SK-N-SH (cell line): Measurements from ENCODE around the gene LPP. TPM values are rescaled to one million over a fixed set of nuclear protein-coding genes. Genes with fewer than 3 reads are reported as not detected.

Experiments
- CTCF ChIA-PET: fragments of 300-600, 350-600 bp; formaldehyde crosslinking; extraction: SDS; loops from one replicate; lab custom pipeline; 2021; lab: Yijun Ruan, JAX
- POLR2A ChIA-PET: fragments of 350-600 bp; sonication (Branson Sonifier 250); formaldehyde crosslinking; extraction: SDS; loops from one replicate; lab custom pipeline; 2020; ENCODE audit warnings: antibody characterized with exemption, inconsistent platforms; lab: Yijun Ruan, JAX
- DNase-seq: peaks from one replicate; pipeline ENCODE4 v3.0.0; 2012
- H2AFZ ChIP-seq: fragments of 200-600 bp; sonication (generic); 2 replicates; pipeline ENCODE4 v1.8.1; 2016; ENCODE audit warnings: antibody characterized with exemption, mild to moderate bottlenecking, low read depth
- H3F3A ChIP-seq: fragments of 200-600 bp; sonication (generic); replicated peaks from 2 replicates; pipeline ENCODE3; 2016; ENCODE audit warnings: antibody characterized with exemption, mild to moderate bottlenecking; ENCODE audit not compliant: insufficient read depth
- H3K27ac ChIP-seq, 2 experiments: fragments of 200-500 bp in 1 of 2; fragments of 200-600 bp in 1 of 2; sonication (Bioruptor generic) in 1 of 2; sonication (generic), shearing (Covaris generic) in 1 of 2; 2 replicates each; pipeline versions ENCODE4 v1.5.1 to v1.6.1; 2014 to 2016; ENCODE audit warnings: low read depth in 2 of 2, inconsistent platforms in 1 of 2, low read length in 1 of 2, mild to moderate bottlenecking in 1 of 2, mixed read lengths in 1 of 2
- H3K27me3 ChIP-seq: fragments of 200-600 bp; sonication (generic), shearing (Covaris generic); 2 replicates; pipeline ENCODE4 v1.6.1; 2016; ENCODE audit warnings: mixed run types; ENCODE audit not compliant: insufficient read depth
- H3K36me3 ChIP-seq, 2 experiments: fragments of 200-500 bp in 1 of 2; fragments of 200-600 bp in 1 of 2; sonication (Bioruptor generic) in 1 of 2; sonication (generic) in 1 of 2; replicated peaks in 1 of 2; 2 replicates each; pipeline versions ENCODE3 to v1.5.1; 2014 to 2016; ENCODE audit warnings: low read length in 1 of 2, mild to moderate bottlenecking in 1 of 2; ENCODE audit not compliant: insufficient read depth in 2 of 2, control insufficient read depth in 1 of 2
- H3K4me1 ChIP-seq, 2 experiments: fragments of 200-500 bp in 1 of 2; fragments of 200-600 bp in 1 of 2; sonication (Bioruptor generic) in 1 of 2; sonication (generic), shearing (Covaris generic) in 1 of 2; 2 replicates each; pipeline versions ENCODE4 v1.5.1 to v1.6.1; 2014 to 2016; ENCODE audit warnings: low read depth in 1 of 2, low read length in 1 of 2, mixed run types in 1 of 2; ENCODE audit not compliant: insufficient read depth in 2 of 2, control insufficient read depth in 1 of 2
- H3K4me2 ChIP-seq: fragments of 200-600 bp; sonication (generic), shearing (Covaris generic); 2 replicates; pipeline ENCODE4 v1.6.1; 2017; ENCODE audit warnings: mixed run types
- H3K4me3 ChIP-seq, 2 experiments: fragments of 200-500 bp in 1 of 2; fragments of 200-600 bp in 1 of 2; sonication (Bioruptor generic) in 1 of 2; sonication (generic), shearing (Covaris generic) in 1 of 2; 2 replicates each; pipeline versions ENCODE4 v1.5.1 to v1.8.1; 2014 to 2016; ENCODE audit warnings: low read depth in 2 of 2, inconsistent platforms in 1 of 2, low read length in 1 of 2, mild to moderate bottlenecking in 1 of 2, mixed read lengths in 1 of 2, moderate library complexity in 1 of 2
- H3K79me2 ChIP-seq: fragments of 200-600 bp; sonication (generic); 2 replicates; pipeline ENCODE4 v1.8.1; 2017; ENCODE audit warnings: mild to moderate bottlenecking; ENCODE audit not compliant: insufficient read depth
- H3K9ac ChIP-seq: fragments of 200-600 bp; sonication (generic); 2 replicates; pipeline ENCODE4 v1.6.1; 2017; ENCODE audit warnings: mixed run types
- H3K9me2 ChIP-seq: fragments of 200-600 bp; sonication (generic); 2 replicates; pipeline ENCODE4 v1.6.1; 2017; ENCODE audit warnings: mixed run types
- H3K9me3 ChIP-seq: fragments of 200-600 bp; sonication (generic); 2 replicates; pipeline ENCODE4 v1.6.1; 2017; ENCODE audit warnings: mixed run types, mild to moderate bottlenecking, moderate library complexity
- H4K20me1 ChIP-seq: fragments of 200-600 bp; sonication (generic); 2 replicates; pipeline ENCODE4 v1.6.1; 2017; ENCODE audit warnings: mild to moderate bottlenecking, mixed run types; ENCODE audit not compliant: insufficient read depth
- ELF1 ChIP-seq: IDR thresholded peaks from 2 replicates; pipeline ENCODE4 v1.4.0; 2012
- FOXM1 ChIP-seq: IDR thresholded peaks from 2 replicates; pipeline ENCODE4 v1.4.0; 2012; ENCODE audit warnings: low read depth, mild to moderate bottlenecking
- NFIC ChIP-seq: IDR thresholded peaks from 2 replicates; pipeline ENCODE4 v1.4.0; 2012; ENCODE audit warnings: borderline replicate concordance
- NRF1 ChIP-seq: IDR thresholded peaks from 2 replicates; pipeline ENCODE4 v1.6.1; 2012; ENCODE audit warnings: low read depth, mild to moderate bottlenecking, low read length
- RCOR1 ChIP-seq: fragments of 150-350 bp; IDR thresholded peaks from 2 replicates; pipeline ENCODE4 v1.6.1; 2017; ENCODE audit warnings: antibody characterized with exemption, low read length
- REST ChIP-seq: IDR thresholded peaks from 2 replicates; pipeline ENCODE4 v1.6.1; 2012; ENCODE audit warnings: mild to moderate bottlenecking, low read depth, low read length, moderate library complexity
- RFX5 ChIP-seq: IDR thresholded peaks from 2 replicates; pipeline ENCODE4 v1.6.1; 2012; ENCODE audit warnings: mild to moderate bottlenecking, improper control_type of control experiment, low read length
- RXRA ChIP-seq: IDR thresholded peaks from 2 replicates; pipeline ENCODE4 v1.4.0; 2012; ENCODE audit warnings: low read depth, mild to moderate bottlenecking, borderline replicate concordance
- SIN3A ChIP-seq: IDR thresholded peaks from 2 replicates; pipeline ENCODE4 v1.6.1; 2012; ENCODE audit warnings: low read depth, mild to moderate bottlenecking, low read length, moderate library complexity, borderline replicate concordance
- TAF1 ChIP-seq: IDR thresholded peaks from 2 replicates; pipeline ENCODE4 v1.6.1; 2012; ENCODE audit warnings: low read depth, mild to moderate bottlenecking, low read length, moderate library complexity, borderline replicate concordance
- TCF12 ChIP-seq: IDR thresholded peaks from 2 replicates; pipeline ENCODE4 v1.4.0; 2012
- USF1 ChIP-seq: IDR thresholded peaks from 2 replicates; pipeline ENCODE4 v1.4.0; 2012; ENCODE audit warnings: low read depth, borderline replicate concordance
- USF2 ChIP-seq: fragments of 150-350 bp; IDR thresholded peaks from 2 replicates; pipeline ENCODE4 v1.6.1; 2017; ENCODE audit warnings: antibody characterized with exemption, low read length, low read depth, borderline replicate concordance
- WGBS: methylation state at CpG from one replicate; pipeline ENCODE4 v1.1.6; 2017; ENCODE audit warnings: low lambda C conversion rate; 5-methylcytosine and 5-hydroxymethylcytosine counted together
- polyA plus RNA-seq, 3 experiments: library from polyadenylated mRNA; depleted of rRNA; stranded (reverse); fragments of >200 nt; gene quantifications; 2 replicates each; pipeline ENCODE4 v1.2.3, GENCODE V29; 2012

The LPP gene
- polyA plus RNA-seq, 1 of the 3 experiments (the other 2 are of a cell fraction), result 6.6 TPM

GRCh38 chr3:188832146-188832545, 678.2 kb downstream of the LPP start:
- Histone ChIP-seq H3K27me3 (no peaks in the 10 kb centered on the region), H3K4me3 (no peak overlapping the region), H3K9me3 (no peaks in the 10 kb centered on the region), H3K4me1 (peaks cover 0 to 9% of the 10 kb centered on the region in 2 experiments; a peak in 2 of 4 replicates)
- CTCF ChIA-PET, result interaction anchor here (1.4 to 2.9 kb wide), 2 partner anchors 124 to 312 kb away, joined by 4 to 17 read pairs; no protein-coding TSS in a partner anchor
- TF ChIP-seq NFIC (no peak), RXRA (no peak), RFX5 (no peak), USF2 (no peak), NRF1 (no peak), REST (no peak), TAF1 (no peak), TCF12 (no peak), USF1 (no peak), FOXM1 (no peak), ELF1 (no peak), RCOR1 (no peak), SIN3A (no peak)
- TF ChIP-seq, all 33 proteins: peak for 0
- Histone ChIP-seq H4K20me1 (no peaks in the 10 kb centered on the region), H3F3A (peaks cover 18% of the 10 kb centered on the region), H3K36me3 (no peaks in the 10 kb centered on the region), H3K9me2 (no peaks in the 10 kb centered on the region), H3K27ac (peak overlapping the region in 1 of 2 experiments; percentile 37; a peak in 1 of 4 replicates), H3K4me2 (no peak overlapping the region), H3K9ac (no peak overlapping the region), H3K79me2 (peaks cover 4% of the 10 kb centered on the region; the same call in 1 of the 2 replicates), H2AFZ (no peak overlapping the region)
- POLR2A ChIA-PET, result no interaction called here
- no peak for DNase-seq
- WGBS, result 55% methylated on average over 3 of the region's 3 CpGs
